CD4-positive, alpha-beta T cell treated with Interleukin-6 for 4 hours (primary cell): Measurements from ENCODE around the gene ZNF764.

Experiments used
- DNase-seq: peaks from one replicate; pipeline ENCODE4 v3.0.0-alpha.2; 2020; ENCODE audit warnings: mixed read lengths

ZNF764 gene

GRCh38 chr16:30569746-30570635 is 11.8 kb upstream of the ZNF764 start:
- no peak for DNase-seq

- no peak for DNase-seq
These were observed 11.1 kb upstream of the ZNF764 start for GRCh38 chr16:30569281-30569680.

GRCh38 chr16:30567991-30568638 is 9.9 kb upstream of the ZNF764 start:
- DNase-seq = peak; percentile 73

GRCh38 chr16:30567160-30567990 is 9.2 kb upstream of the ZNF764 start:
- DNase-seq = peak; percentile 62

- DNase-seq = no peak
These were observed 8.4 kb upstream of the ZNF764 start for GRCh38 chr16:30566531-30566930.

GRCh38 chr16:30565984-30566383 is 7.8 kb upstream of the ZNF764 start:
- no peak for DNase-seq

GRCh38 chr16:30565526-30565925 is 7.4 kb upstream of the ZNF764 start:
- no peak for DNase-seq

GRCh38 chr16:30562021-30562420 is 3.8 kb upstream of the ZNF764 start:
- DNase-seq = no peak

GRCh38 chr16:30561089-30561816 is 3.1 kb upstream of the ZNF764 start:
- DNase-seq = peak; percentile 49

- no peak for DNase-seq
These were observed 1.5 kb upstream of the ZNF764 start for GRCh38 chr16:30559690-30560089.

- no peak for DNase-seq
These were observed 709 bp upstream of the ZNF764 start for GRCh38 chr16:30558789-30559377.

- peak; percentile 52 for DNase-seq
These were observed 542 bp downstream of the ZNF764 start for GRCh38 chr16:30557707-30557956.

GRCh38 chr16:30556125-30556473 is 2.1 kb downstream of the ZNF764 start:
- no peak for DNase-seq

- DNase-seq = no peak
These were observed 2.7 kb downstream of the ZNF764 start for GRCh38 chr16:30555315-30556124.

- no peak for DNase-seq
These were observed 3.4 kb downstream of the ZNF764 start for GRCh38 chr16:30554557-30555314.

GRCh38 chr16:30553393-30553899 is 4.7 kb downstream of the ZNF764 start:
- no peak for DNase-seq

GRCh38 chr16:30552956-30553355 is 5.2 kb downstream of the ZNF764 start:
- no peak for DNase-seq

GRCh38 chr16:30551781-30552180 is 6.4 kb downstream of the ZNF764 start:
- DNase-seq = peak; percentile 79

- DNase-seq = no peak
These were observed 9.5 kb downstream of the ZNF764 start for GRCh38 chr16:30548416-30549253.

GRCh38 chr16:30546115-30546514 is 12.1 kb downstream of the ZNF764 start:
- no peak for DNase-seq
